Astrocyte of the cerebellum (primary cell): Measurements from ENCODE around the gene TRABD2B.

Experiments used
- DNase-seq: peaks from one replicate; pipeline ENCODE4 v3.0.0-alpha.2; 2011; ENCODE audit warnings: low read depth
- H3K4me3 ChIP-seq: 2 replicates; pipeline ENCODE4 v1.5.1; 2011; ENCODE audit warnings: mild to moderate bottlenecking, low read depth, low read length, moderate library complexity
- in situ Hi-C: cut with HindIII; loops from 2 replicates; pipeline ENCODE4 v1.10.0; 2017; ENCODE audit warnings: low sequenced_read_pairs
- TF ChIP-seq, protein P1 (sequence below): IDR thresholded peaks from 2 replicates; pipeline ENCODE4 v1.5.1; 2012; ENCODE audit warnings: low read length, low read depth, moderate library complexity, mild to moderate bottlenecking; ENCODE audit errors: missing control alignments

The TRABD2B gene

GRCh38 chr1:47906527-47907176 is 90.5 kb downstream of the TRABD2B start:
- no peak for DNase-seq
- no peak overlapping the region for H3K4me3 ChIP-seq
- TF ChIP-seq, protein P1, sequence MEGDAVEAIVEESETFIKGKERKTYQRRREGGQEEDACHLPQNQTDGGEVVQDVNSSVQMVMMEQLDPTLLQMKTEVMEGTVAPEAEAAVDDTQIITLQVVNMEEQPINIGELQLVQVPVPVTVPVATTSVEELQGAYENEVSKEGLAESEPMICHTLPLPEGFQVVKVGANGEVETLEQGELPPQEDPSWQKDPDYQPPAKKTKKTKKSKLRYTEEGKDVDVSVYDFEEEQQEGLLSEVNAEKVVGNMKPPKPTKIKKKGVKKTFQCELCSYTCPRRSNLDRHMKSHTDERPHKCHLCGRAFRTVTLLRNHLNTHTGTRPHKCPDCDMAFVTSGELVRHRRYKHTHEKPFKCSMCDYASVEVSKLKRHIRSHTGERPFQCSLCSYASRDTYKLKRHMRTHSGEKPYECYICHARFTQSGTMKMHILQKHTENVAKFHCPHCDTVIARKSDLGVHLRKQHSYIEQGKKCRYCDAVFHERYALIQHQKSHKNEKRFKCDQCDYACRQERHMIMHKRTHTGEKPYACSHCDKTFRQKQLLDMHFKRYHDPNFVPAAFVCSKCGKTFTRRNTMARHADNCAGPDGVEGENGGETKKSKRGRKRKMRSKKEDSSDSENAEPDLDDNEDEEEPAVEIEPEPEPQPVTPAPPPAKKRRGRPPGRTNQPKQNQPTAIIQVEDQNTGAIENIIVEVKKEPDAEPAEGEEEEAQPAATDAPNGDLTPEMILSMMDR: no peak
- in situ Hi-C loops: no loop called here

DNA sequence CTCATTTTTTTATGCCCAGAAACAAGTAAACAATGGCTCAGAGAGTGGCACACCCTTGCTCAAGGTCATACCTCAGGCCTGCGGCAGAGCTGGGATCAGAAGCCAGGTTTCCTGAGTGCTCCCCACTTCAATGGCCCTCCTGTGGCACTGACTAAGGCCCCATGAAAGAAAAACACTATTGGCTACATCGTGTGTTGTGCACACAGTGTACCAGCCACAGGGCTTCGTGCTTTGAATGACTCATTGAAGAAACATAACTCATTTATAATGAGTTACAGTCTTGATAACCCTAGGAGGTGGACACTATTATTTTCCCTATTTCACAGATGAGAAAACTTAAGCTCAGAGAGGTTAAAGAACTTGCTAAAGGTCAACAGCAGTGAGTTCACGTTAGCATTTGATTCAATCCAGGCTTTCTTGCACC is 91.2 kb downstream of the TRABD2B start:
- in situ Hi-C loops: no loop called here
- no peak overlapping the region for H3K4me3 ChIP-seq
- DNase-seq: no peak
- TF ChIP-seq, protein P1: no peak

DNA sequence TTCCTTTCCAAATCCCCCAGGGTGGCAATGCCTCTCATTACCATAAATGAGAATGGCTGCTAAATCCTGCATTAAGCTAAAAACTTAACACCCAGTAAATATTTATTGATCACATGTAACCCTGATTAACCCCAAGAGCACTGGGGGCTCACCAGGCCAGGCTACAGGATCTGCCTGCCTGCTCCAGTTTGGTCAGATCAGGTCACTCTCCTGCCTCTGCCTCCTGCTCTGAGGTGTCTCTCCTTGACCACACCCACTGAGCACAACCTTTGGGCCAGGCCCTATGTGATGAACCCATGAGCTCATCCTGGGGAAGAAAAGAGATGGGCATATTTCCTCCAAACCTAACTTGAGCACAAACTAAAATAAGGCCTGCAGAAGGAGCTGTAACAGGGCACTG is 93.5 kb downstream of the TRABD2B start:
- in situ Hi-C loops: no loop called here
- TF ChIP-seq, protein P1: no peak
- DNase-seq: no peak
- H3K4me3 ChIP-seq: no peak overlapping the region

- in situ Hi-C loops: no loop called here
- no peak overlapping the region for H3K4me3 ChIP-seq
- DNase-seq: no peak
- TF ChIP-seq, protein P1: no peak
These were observed 96.1 kb downstream of the TRABD2B start for GRCh38 chr1:47901001-47901575.

GRCh38 chr1:47898133-47898845 is 98.9 kb downstream of the TRABD2B start:
- in situ Hi-C loops: no loop called here
- H3K4me3 ChIP-seq: no peak overlapping the region
- TF ChIP-seq, protein P1: no peak
- no peak for DNase-seq

- TF ChIP-seq, protein P1: no peak
- in situ Hi-C loops: no loop called here
- H3K4me3 ChIP-seq: no peak overlapping the region
- no peak for DNase-seq
These were observed 101.7 kb downstream of the TRABD2B start for GRCh38 chr1:47895279-47896125.
